HG03196 (cell line): ENCODE data around the gene UVRAG.
A peak's percentile ranks its signal among the peaks of the same experiment; 100 is the strongest.

Experiments used
- ATAC-seq: cut with Tn5 transposase; IDR thresholded peaks from one replicate; pipeline ENCODE4 v1.9.1; 2021; ENCODE audit not compliant: unreplicated experiment

The UVRAG gene

DNA sequence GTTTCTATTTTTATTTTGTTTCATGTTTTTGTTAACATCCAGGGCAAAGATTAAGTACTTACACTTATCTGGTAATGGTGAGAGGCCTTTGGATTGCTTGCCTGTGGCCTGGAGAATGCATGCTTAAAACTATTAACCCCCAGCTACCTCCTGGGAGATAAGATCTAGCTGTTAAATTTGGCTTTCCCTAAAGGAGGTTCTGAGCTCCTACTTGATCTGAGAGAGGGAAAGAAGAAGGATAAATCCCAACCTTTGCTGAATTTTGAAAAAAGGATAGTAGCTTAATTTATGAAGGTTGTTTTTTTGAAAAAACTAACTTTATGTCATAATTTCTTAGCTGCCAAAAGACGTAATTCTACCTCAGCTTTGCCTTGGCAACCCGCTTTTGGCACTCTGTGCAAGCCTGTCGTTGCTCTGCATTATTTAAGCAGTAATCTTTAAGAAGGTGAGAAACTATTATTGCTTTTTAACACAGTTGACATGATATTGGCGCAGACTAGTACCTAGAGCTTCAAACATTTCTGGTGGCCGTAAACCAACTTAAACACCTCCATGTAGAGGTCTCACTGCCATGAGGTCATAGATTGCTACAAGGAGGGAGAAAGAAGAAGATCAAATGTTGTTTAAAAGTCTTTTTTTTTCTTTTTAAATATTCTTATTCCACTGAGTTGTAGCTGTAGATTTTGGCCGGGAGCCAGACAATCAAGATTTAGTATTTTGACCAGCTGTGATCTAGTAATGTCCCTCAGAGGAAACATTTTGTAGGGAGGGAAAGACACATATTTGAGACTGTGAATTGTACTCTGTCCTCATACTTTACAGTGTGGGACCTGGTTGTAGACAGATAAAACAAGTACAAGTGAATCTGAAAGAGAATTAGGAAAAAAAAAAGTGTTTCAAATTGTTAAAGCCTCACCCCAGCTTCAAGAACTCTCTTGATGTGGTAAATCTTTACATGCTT, 316.9 kb downstream of the UVRAG start:
- ATAC-seq: no peak

DNA sequence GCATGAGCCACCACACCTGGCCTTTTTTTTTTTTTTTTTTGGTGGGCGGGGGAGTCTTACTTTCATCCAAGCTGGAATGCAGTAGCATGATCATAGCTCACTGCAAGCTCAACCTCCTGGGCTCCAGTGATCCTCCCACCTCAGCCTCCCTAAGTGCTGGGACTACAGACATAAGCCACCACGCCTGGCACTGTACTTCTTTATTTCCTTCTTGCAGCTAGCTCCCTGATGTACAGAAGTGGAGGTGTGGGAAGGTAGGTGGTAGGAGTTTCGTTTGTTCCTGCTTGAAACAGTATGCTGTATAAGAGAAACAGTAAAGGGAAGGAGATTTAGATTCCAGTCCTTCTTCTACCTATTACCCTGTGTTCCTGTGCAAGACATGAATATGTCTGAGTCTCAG, 319.2 kb downstream of the UVRAG start:
- ATAC-seq: no peak

DNA sequence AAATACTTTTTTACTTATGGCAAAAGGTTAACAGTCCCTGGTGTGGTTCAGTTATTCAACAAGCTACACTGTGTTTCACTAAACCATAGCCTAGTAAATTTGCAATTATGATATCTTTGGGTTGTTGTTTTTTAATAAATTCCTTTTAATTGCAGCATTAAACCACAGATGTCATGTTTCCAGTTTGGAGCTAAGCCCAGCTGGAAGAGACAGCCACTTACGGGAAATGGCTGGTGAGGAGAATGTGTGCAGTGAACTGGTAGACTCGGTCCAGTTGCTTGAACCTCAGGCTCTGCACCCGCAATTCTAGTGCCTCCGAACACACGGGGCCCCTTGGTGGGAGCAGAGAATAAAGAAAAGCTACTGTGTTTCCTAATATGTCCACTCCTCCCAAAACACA, 320.5 kb downstream of the UVRAG start:
- ATAC-seq: no peak

DNA sequence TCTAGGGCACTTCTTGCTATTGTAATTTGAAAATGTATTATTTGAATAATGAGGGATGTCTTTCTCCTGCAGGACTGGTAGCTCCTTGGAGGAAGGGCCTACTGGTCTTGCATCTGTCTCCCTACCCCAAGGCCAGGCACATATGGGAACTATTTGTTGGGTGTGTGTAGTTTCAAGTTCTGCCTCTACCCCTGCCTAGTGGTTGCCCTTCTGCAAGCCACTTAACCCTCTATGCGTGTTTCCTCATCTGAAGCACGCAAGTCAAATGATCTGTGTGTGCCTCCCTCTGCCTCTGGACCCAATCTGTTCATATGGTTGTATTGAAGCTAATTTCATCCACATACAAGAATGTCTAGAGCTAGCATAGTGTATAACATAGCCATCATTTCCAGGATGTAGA, 324.3 kb downstream of the UVRAG start:
- ATAC-seq: no peak

DNA sequence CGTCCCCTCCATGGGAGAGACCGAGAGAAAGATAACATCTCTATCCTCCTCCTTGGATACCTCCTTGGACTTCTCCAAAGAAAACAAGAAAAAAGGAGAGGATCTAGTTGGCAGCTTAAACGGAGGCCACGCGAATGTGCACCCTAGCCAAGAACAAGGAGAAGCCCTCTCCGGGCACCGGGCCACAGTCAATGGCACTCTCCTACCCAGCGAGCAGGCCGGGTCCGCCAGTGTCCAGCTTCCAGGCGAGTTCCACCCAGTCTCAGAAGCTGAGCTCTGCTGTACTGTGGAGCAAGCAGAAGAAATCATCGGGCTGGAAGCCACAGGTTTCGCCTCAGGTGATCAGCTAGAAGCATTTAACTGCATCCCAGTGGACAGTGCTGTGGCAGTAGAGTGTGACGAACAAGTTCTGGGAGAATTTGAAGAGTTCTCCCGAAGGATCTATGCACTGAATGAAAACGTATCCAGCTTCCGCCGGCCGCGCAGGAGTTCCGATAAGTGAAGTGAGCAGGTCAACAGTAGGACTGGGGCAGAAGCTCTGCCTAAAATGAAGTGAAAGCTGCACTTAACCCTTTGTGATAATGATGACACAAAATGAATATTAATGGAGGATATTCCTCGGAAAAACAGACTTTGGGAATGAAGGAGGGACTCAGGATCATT, 326.0 kb downstream of the UVRAG start:
- no peak for ATAC-seq

DNA sequence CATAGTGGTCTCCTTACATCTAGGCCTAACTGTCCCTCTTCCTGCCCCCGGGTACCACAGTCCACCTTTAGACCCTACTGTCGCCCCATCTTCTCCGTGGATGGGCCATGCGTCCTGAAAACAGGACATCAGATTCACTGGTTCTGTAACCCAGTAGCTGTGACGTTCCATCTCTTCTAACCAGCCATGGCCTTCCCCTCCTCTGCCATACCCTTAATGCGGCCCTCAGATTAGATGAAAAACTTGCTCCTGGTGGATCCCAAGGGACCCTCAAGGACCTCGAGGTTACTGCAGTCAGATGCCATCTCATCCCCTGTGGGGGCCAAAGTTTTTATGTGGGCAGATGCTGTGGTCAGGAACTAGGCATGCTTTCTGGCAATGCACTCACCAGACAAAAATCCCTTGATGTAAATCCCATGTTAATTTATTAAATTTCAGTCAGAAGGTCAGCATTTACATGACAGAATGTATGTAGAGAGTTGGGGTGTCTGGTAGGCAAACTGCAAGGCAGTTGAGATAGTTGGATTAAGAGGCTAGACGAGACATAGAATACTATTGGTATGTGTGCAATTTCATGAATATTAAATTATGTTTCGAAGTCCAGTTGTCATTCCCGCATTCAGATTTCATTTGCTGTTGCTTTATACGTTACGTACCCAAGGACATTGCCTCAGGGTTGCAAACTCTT, 327.0 kb downstream of the UVRAG start:
- no peak for ATAC-seq

DNA sequence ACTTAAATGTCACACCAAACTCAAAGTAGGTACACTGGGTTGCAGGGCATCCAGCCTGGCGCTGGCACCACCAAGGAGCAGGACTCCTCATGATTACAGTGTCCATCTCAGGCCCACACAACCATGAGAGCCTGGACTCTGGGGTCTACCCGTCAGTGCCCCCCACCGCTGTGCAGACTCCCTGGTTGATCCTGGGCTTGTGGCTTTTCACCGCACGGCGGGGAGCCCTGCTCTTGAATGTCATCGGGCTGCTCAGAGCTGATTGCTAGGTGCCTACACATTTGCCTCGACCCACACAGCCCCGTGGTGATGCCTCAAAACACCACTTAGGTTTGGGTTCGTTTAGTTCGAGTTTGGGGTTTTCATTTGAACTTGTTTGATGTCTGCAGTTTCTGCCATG, 328.3 kb downstream of the UVRAG start:
- ATAC-seq: no peak

DNA sequence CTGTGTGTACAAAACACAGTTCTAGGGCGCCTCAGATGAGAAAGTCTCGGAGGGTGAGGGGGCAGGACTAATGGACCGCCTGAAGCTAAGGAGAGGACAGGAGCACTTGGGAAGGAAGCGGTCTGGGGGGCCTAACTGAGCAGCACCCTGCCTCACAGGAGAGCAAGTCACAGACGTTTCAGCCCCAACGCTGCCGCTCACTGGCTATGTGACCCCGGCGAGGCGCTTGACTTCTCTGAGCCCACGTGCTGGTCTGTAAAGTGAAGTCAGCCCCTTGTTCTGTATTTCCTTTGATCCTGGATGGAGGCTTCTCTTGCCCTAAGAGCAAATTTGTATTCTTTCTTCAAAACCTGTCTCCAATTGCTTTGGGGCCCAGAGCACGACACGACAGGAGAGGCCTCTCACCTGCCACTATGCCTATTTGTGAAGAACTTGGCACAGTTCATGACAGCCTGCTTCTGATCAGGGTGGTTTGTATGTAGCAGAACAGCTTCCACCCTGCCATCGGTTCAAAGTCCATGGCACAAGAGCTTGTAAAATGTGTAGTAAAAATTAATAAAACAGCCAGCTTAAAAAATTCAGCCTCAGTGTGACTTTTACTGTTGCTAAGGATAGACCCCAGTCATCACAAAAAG, 332.2 kb downstream of the UVRAG start:
- no peak for ATAC-seq

DNA sequence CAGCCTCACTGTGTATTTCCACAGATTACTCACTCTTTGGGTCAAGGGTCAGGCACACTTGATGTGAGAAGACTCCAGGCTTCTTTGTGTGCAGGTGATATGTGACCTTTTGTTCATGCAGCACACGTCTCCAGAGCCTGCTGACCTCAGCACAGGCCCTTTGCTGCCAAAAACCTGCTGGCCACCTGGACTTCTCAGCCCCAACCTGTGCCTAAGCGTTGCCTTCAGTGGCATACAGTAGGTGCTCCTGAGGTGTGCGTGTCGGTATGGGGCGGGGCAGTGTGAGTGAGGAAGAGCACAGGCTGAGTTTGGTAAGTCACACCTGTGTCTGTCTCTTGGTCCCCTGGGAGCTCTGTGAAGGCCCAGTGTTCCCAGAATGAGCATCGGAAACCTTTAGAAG, 333.2 kb downstream of the UVRAG start:
- ATAC-seq: no peak

DNA sequence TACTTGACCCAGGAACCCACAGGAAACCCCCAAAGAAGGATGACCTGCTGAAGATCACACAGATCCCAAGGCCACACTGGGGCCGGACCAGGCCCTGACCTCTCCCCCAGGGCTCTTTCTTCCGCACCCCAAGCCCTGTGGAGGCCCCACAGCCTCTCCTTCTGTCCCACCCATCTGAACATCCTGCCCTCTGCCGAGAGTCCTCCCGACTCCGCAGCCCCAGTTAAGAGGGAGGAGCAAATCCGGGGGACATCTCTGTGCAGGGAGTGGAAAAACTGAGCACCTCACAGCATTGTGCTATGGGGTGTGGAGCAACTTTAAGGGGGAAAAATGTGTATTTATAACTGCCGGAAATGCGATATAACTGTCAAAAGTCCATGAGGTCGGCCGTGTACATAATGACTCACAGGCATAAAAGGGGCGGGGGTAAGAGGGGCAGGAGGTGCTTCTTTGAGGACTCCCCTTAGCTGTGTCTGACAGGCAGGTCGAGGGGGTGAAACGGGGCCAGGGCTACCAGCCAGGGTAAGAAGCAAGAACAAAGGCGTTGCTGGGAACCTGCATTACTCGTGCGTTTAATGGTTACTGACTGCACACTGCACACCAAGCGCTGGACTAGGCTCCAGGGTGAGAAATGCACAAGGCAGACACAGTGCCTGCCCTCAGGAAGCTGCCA, 334.1 kb downstream of the UVRAG start:
- ATAC-seq: no peak

DNA sequence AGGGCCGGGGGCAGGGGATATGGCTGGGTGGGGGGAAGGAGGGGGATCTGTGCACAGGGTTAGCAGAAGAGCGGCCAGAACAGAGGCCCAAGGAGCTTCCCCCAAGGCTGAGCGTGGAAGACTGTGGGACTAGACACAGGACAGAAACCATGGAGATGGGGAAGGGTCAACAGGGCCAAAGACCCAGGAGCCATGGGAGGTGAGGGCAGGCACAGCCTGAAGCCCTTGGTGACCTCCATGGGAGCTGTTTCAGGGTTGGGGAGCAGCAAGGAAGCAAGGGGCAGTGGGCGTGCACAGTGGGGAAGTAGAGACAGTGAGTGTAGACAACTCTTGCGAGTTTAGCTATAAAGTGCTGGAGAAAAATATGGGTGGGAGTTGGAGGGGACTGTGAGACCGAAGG, 334.7 kb downstream of the UVRAG start:
- no peak for ATAC-seq

DNA sequence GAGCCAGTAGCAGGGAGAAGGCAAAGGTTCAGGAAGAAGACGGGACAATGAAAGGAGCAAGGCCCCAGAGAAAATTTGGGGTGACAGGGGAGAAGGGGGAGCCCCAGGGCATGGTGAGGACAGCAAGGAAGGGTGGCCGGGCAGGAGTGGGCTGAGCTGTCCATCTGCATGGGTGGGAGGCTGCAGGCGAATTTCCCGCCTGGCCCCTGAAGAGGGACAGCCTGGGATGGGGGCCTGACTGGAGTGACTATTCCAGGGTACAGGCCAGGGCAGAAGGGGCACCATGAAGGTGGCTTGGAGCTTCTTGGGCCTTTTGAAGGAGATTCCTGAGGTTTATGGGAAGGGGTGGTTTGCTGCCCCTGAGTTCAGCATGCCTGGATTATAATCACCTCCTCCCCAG, 335.1 kb downstream of the UVRAG start:
- no peak for ATAC-seq

DNA sequence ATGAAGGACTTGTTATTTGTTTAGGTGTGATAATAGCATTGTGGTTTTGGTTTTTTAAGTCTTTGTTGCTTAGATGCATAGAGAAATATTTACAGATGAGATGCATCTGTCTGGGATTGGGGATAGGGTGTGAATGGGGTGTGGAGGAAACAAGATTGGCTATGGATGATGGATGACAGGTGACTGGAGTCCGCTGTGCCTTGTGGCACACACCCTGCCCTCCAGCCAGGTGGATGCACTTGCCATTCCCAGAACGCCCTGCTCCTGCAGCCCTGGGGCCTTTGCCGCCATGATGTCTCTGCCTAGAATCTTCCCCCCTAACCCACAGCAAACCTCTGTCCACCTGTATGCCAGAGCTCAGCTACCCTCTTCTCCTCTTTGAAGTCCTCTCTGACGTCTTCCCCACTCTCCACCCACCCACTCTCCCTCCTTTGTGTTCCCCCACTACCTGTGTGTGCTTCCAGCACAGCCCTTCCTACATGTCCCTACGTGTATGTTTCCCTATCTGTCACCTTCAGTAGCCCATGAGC, 336.6 kb downstream of the UVRAG start:
- ATAC-seq: no peak

DNA sequence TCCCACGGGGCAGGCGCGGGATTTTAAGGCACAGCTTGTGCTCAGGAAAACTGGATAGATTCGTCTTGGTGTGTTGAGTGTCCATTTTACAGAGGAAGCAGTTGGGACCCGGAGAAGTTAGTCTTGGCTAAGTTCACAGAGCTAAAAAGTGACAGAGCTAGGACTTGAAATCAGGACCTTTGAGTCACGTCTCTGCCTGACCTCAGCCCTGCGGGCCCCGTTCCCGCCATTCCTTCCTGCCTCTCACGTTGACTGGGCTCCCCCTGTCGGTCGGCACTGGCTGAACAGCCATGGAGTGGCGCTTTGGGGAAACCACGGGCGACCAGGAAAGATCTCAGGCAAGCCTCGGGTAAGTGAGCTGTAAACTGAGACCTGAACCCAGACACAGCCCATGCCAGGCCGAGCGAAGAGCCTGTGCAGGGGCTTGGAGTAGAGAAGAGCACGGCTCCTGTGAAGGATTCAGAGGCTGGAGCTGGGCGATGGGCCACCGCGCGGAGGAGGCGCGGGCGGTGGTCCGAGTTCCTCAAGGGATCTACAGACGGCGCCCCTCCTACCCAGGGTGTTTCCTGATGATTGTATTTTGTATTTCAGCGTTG, 337.2 kb downstream of the UVRAG start:
- peak; percentile 52 for ATAC-seq

DNA sequence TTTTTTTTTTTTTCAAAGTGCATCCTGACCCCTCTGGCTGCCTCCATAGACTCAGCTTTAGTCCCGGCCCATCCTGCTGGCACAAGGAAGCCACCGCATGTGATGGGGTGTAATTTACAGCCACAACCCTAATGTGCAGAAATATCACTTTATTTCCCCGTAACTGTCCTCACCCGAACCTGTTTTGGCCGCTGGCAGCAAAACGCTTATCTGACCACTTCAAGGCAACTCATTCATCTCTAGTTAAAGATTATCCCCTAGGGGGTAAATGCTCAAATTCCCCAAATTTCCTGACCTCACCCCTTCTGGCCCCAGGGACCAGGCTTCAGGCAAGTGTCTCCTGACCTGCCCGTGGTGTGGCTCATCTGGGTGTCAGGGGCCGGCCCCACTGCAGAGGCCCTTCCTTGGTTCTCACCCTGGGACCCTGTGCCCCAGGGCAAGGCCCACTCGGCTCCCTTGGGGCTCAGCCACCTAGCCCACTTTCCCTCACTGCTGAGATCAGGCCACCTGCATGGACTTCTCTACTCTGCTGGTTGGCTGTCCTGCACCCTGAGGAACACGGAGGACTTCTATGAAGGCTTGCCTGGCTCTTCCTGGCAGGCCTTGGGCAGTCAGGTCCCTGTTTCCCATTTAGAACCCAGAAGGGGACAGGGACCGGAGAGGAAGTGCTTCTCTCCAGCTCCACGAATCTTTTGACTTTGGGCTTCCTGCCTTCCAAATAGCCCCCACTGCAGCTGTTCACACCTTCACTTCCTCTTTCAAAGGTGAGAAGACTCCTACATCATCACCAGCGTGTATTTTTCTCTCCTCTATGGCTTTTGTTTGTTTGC, 337.9 kb downstream of the UVRAG start:
- ATAC-seq: peak; percentile 41

DNA sequence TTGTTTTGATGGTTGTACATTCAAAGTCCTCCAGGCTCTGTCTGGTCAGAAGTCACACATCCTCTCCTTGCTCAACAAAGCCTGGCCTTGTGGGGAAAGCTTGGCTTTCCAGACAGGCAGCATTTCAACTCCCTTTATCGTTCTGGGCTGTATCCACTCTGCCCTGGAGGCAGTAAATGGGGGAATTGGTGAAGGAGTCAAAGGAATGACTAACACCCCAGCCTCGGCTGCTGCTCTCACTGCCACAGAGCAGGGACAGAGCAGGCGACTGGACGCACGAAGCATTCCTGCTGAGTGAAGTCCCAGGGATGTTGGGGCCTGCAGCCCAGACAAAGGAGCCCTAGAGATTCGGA, 338.5 kb downstream of the UVRAG start:
- no peak for ATAC-seq

DNA sequence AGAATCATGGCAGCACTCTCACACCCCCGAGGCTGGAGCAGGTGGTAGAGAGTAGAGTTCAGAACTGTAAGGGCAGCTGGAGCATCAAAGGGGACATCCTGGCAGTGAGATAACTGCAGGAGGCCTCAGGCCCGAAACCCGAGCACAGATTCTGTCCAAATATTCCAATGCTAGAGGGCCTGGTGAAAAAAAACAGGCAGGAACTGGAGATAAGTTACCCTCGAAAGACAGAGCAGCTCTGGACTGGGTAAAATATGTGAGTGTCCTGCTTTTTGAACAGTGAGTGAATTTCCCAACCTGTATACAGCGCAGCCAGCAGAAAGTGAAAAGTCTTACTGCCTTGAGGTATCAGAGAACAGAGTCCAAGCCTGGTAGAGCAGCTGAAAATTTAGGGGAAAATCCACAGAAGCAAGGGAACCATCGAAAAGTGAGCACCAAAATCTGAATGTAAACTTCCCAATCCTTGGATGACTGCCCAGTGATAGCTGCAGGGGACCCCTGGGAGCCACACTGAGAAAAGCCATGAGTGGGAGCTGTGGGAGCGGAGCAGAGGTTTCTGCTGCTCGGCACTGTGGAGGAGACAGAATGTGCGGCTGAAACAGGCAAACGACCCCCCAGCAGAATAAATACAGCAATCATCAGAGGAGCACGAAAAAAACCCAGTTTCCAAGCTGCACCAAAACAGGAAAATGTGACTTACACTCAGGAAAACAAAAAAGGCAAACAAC, 340.7 kb downstream of the UVRAG start:
- no peak for ATAC-seq

DNA sequence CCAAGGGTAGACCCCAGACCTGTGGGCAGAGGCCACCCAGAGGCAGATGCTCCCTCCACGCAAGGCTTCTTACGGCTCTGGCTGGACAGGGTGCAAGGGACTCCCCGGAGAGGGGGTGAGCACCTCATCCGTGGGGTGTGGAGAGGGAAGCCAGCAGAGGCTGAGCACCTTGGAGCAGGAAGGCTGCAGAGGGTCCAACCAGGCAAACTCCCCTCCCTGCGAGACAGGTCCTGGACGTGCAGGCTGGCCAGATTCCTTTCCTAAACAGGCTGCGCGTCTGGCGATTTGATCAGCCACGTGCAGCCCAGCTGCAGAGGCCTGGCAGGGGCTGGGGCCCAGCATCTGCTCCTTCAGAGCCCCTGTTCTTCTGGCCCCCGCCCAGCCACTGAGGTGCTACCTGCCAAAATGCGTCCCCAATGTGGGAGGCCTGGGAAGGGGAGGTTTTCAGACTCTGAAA, 342.0 kb downstream of the UVRAG start:
- no peak for ATAC-seq

DNA sequence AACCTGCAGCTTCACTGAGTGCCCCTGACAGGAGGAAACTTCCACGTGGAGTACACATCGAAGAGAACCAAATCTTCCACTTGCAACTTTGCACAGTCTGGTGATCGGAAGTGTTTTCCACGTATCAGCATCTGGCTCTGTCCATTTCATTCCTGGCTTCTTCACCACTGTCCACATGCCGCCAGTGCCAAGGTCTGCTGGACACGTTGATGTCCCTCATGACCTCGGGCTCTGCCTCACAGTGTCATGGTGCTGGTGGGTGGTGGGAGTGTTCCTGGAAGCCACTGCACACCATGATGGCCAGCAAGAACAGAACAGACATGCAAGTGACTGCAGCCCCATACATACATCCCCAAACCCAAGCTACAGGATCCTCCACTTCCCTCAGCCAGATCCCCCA, 342.9 kb downstream of the UVRAG start:
- no peak for ATAC-seq
